ENCODE measurements around the gene LAMA5.

Gene LAMA5

DNA sequence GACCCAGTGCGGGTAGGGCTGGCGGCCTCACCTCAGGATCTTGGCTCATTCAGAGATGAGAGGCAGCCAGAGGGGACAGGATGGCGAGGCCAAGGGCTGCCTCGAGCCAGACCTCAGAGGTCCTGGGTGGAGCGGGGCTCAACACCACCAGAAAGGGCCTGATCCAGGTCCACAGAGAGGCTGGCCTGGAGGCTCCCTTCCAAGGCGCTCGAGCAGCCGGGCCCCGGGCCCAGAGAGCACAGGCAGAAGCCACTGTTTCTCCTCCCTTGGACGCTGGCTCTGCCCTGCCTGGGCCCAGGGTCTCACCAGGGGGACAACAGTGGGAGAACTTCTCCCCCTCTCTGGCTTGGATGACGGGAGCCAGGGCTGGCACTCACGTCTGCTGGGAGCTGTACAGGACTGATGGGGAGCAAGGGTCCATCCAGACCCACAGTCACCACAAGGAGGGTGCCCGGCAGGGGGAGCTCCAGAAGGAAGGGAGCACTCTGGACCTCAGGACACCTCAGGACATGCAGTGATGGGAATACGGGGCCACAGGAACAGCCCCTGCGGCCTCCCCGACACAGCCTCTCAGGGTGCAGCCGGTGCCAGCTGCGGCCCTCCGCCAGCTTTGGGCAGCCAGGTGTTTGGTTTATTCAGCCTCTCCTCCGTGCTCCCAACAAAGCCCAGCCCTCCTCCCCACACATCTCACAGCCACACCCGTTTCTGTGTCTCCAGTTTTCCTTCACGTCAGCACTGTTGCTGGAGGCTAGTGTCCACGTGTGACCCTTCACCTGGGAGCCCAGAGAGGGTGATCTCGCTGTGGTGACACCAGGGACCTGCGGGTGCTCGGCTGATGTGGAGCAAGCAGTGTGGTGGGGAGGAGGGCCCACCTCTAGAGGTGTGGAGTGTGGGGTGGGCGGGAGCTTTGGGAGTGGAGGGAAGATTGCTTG lies 28.5 kb upstream of the LAMA5 start:
- peaks cover 5% of the 10 kb centered on the region for H3K27me3 Mint-ChIP-seq (ENCODE audit: low read depth, poor library complexity)
- no peaks in the 10 kb centered on the region for H3K4me1 Mint-ChIP-seq
- no peak for DNase-seq
- peaks cover 14% of the 10 kb centered on the region for H3K36me3 Mint-ChIP-seq (ENCODE audit: low read depth)
- TF ChIP-seq, protein P1, sequence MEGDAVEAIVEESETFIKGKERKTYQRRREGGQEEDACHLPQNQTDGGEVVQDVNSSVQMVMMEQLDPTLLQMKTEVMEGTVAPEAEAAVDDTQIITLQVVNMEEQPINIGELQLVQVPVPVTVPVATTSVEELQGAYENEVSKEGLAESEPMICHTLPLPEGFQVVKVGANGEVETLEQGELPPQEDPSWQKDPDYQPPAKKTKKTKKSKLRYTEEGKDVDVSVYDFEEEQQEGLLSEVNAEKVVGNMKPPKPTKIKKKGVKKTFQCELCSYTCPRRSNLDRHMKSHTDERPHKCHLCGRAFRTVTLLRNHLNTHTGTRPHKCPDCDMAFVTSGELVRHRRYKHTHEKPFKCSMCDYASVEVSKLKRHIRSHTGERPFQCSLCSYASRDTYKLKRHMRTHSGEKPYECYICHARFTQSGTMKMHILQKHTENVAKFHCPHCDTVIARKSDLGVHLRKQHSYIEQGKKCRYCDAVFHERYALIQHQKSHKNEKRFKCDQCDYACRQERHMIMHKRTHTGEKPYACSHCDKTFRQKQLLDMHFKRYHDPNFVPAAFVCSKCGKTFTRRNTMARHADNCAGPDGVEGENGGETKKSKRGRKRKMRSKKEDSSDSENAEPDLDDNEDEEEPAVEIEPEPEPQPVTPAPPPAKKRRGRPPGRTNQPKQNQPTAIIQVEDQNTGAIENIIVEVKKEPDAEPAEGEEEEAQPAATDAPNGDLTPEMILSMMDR (IDR thresholded peaks at IDR 0.05), result no peak
- H3K9me3 Mint-ChIP-seq, result no peaks in the 10 kb centered on the region
- no peak overlapping the region for H3K4me3 Mint-ChIP-seq
- H3K27ac Mint-ChIP-seq, result no peak overlapping the region

DNA sequence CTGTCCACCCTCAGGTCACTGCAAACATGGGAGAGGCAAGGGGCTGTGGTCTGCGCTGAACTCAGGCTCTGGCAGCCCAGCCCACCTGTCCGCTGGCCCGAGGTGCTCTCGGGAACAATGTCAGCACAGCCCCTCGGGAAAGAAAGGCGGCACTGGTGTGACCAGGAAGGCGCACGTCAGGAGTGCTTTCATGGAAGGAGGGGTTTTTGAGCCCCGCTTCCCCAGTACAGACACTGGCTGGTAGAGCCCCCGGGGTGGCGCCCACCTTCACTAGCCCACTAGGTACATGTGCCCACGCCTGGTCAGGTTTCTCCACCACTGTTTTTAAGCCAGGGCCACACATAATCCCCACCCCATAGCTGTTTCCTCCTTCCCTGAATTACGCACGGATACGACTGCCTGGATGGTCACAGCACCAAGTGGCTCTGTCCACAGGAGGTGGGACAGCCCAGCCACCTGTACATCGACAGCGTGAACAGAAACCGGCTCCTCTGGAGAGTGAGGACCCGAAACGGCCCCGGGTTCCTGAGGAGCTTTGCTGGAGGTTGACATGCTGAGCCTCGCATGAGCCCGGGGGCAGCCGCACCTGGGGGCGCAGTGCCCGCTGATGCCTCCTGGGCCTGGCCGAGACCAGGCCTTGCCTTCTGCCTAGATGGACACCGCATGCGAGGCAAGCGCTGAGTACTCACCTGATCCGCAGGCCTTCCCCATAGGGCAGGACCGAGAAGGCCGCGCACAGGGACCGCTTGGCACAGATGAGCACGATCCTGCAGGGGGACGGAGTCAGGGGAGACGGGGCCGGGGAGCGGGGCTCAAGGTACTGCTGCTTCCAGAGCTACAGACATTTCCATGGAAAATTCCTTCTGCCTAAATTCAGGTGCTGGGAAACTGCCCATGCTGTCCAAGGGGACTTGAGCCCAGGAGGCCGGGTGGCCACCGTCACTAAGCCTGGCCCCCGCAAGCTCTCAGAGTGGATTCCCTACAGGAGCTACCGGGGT lies 27.4 kb upstream of the LAMA5 start:
- H3K36me3 Mint-ChIP-seq (ENCODE audit: low read depth), result peaks cover 24% of the 10 kb centered on the region

DNA sequence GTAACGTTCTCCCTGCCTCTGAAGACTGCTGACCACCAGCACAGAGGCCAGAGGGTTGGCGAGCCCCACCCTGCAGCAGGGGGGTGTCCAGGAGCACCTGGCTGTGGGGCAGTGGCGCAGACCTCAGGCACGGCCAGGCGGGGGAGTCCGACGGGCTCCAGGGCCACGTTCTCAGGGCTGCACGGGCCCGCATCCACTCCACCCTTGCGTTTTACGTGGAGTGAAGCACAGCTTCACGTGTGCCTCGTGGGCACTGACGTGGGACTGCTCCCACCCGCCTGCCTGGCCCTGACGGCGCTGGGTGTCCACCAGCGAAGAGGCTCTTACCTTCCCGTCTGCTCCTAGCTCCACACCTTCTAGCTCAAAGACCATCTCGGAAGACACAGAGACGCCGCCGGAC lies 26.7 kb upstream of the LAMA5 start:
- Mint-ChIP-seq H3K27me3 (ENCODE audit: low read depth, poor library complexity) (peaks cover 9% of the 10 kb centered on the region), H3K4me3 (no peak overlapping the region), H3K4me1 (peaks cover 12% of the 10 kb centered on the region), H3K36me3 (ENCODE audit: low read depth) (peaks cover 31% of the 10 kb centered on the region), H3K27ac (no peak overlapping the region), H3K9me3 (no peaks in the 10 kb centered on the region)
- DNase-seq, result no peak
- TF ChIP-seq, protein P1 (IDR thresholded peaks at IDR 0.05), result no peak

More for the DNA sequence above, 27.4 kb upstream of the LAMA5 start:
- H3K4me1 Mint-ChIP-seq, result peaks cover 6% of the 10 kb centered on the region
- peaks cover 5% of the 10 kb centered on the region for H3K27me3 Mint-ChIP-seq (ENCODE audit: low read depth, poor library complexity)
- H3K4me3 Mint-ChIP-seq, result no peak overlapping the region
- H3K27ac Mint-ChIP-seq, result no peak overlapping the region
- no peaks in the 10 kb centered on the region for H3K9me3 Mint-ChIP-seq
- TF ChIP-seq, protein P1 (IDR thresholded peaks at IDR 0.05), result no peak
- no peak for DNase-seq

DNA sequence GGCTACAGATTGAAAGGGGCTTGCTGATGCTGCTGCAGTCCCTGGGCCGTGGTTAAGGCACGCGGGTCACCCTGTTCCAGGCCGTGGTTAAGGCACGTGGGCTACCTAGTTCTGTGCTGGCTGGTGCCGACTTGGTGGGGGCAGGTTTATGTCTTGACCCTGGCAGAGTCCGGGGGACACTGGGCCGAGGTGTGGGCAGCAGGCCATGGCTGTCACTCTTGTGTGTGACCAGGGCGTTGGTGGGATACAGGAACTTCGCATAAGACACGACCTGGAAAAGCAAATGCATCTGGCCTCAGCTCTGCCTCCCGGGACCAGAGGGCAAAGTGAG lies 26.2 kb upstream of the LAMA5 start:
- H3K4me3 Mint-ChIP-seq, result no peak overlapping the region
- H3K27me3 Mint-ChIP-seq (ENCODE audit: low read depth, poor library complexity), result peaks cover 9% of the 10 kb centered on the region
- H3K9me3 Mint-ChIP-seq, result no peaks in the 10 kb centered on the region
- H3K4me1 Mint-ChIP-seq, result peaks cover 17% of the 10 kb centered on the region
- no peak for DNase-seq
- peak overlapping the region; percentile 39 for H3K27ac Mint-ChIP-seq
- H3K36me3 Mint-ChIP-seq (ENCODE audit: low read depth), result peaks cover 37% of the 10 kb centered on the region
- TF ChIP-seq, protein P1 (IDR thresholded peaks at IDR 0.05), result no peak

DNA sequence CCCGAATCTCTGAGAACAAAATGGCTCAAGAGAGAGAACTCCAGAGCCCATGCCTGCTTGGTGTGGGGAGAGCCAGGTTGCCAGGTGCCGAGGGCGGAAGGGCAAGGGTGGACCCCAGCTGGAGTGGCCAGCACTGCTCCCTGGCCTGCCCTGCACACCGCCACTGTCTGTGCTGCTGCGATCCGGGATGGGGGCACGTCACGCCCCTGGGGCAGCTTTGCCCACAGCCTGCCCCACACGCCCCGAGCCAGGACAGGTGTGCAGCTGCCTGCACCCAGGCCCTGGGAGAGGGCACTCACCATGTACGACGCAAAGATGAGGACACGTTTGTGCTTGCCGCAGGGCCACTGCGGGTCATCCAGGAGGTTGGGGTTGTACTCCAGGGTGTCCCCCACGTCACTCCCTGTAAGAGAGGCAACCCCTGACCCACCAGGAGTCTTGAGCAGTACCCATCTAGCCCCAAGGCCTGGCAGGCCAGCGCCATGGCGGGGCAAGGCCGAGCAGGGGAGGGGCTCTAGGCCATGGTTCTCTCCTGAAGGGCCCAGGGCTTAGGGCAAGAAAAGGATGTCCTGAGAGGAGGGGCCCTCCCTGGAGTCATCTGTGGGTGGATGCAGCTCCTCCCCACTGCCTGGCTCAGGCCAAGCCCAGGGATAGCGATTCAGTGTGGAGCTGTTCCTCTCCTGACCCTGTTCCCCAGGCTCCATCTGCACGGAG lies 25.7 kb upstream of the LAMA5 start:
- H3K9me3 Mint-ChIP-seq, result no peaks in the 10 kb centered on the region
- peaks cover 22% of the 10 kb centered on the region for H3K4me1 Mint-ChIP-seq
- H3K27ac Mint-ChIP-seq, result peak overlapping the region; percentile 36
- peaks cover 9% of the 10 kb centered on the region for H3K27me3 Mint-ChIP-seq (ENCODE audit: low read depth, poor library complexity)
- DNase-seq, result no peak
- H3K36me3 Mint-ChIP-seq (ENCODE audit: low read depth), result peaks cover 37% of the 10 kb centered on the region
- H3K4me3 Mint-ChIP-seq, result no peak overlapping the region
- TF ChIP-seq, protein P1 (IDR thresholded peaks at IDR 0.05), result no peak
